IPS-18c (cell line): ENCODE data around the gene RECQL5.
A peak's percentile ranks its signal among the peaks of the same experiment; 100 is the strongest.

Experiments
- H3K4me3 ChIP-seq: 2 replicates; pipeline ENCODE4 v1.7.0; 2013; ENCODE audit warnings: low read depth, mild to moderate bottlenecking, low read length, moderate library complexity; ENCODE audit not compliant: insufficient read depth
- H3K9me3 ChIP-seq: one replicate; pipeline ENCODE4 v1.6.1; 2013; ENCODE audit warnings: mild to moderate bottlenecking, low read length, moderate library complexity; ENCODE audit not compliant: control insufficient read depth, insufficient read depth

RECQL5 gene

GRCh38 chr17:75691801-75692626, 25.1 kb upstream of the RECQL5 start:
- H3K9me3 ChIP-seq, result no peaks in the 10 kb centered on the region
- no peak overlapping the region for H3K4me3 ChIP-seq

- no peaks in the 10 kb centered on the region for H3K9me3 ChIP-seq
- H3K4me3 ChIP-seq, result no peak overlapping the region
These were observed 24.4 kb upstream of the RECQL5 start for GRCh38 chr17:75691371-75691791.

GRCh38 chr17:75689441-75689873, 22.5 kb upstream of the RECQL5 start:
- Histone ChIP-seq H3K9me3 (no peaks in the 10 kb centered on the region), H3K4me3 (no peak overlapping the region)

- no peak overlapping the region for H3K4me3 ChIP-seq
These were observed 21.4 kb upstream of the RECQL5 start for GRCh38 chr17:75688209-75688825.

GRCh38 chr17:75685499-75685898, 18.5 kb upstream of the RECQL5 start:
- H3K4me3 ChIP-seq, result no peak overlapping the region
- no peaks in the 10 kb centered on the region for H3K9me3 ChIP-seq

More at GRCh38 chr17:75688209-75688825, 21.4 kb upstream of the RECQL5 start:
- no peaks in the 10 kb centered on the region for H3K9me3 ChIP-seq

GRCh38 chr17:75684924-75685323, 18.0 kb upstream of the RECQL5 start:
- Histone ChIP-seq H3K4me3 (no peak overlapping the region), H3K9me3 (no peaks in the 10 kb centered on the region)

GRCh38 chr17:75684249-75684648, 17.3 kb upstream of the RECQL5 start:
- Histone ChIP-seq H3K9me3 (no peaks in the 10 kb centered on the region), H3K4me3 (no peak overlapping the region)

- no peaks in the 10 kb centered on the region for H3K9me3 ChIP-seq
- no peak overlapping the region for H3K4me3 ChIP-seq
These were observed 16.6 kb upstream of the RECQL5 start for GRCh38 chr17:75683583-75683982.

GRCh38 chr17:75681289-75681688, 14.3 kb upstream of the RECQL5 start:
- Histone ChIP-seq H3K9me3 (no peaks in the 10 kb centered on the region), H3K4me3 (no peak overlapping the region)

- Histone ChIP-seq H3K9me3 (no peaks in the 10 kb centered on the region), H3K4me3 (no peak overlapping the region)
These were observed 13.5 kb upstream of the RECQL5 start for GRCh38 chr17:75680431-75680830.

GRCh38 chr17:75679706-75680211, 12.8 kb upstream of the RECQL5 start:
- no peaks in the 10 kb centered on the region for H3K9me3 ChIP-seq

GRCh38 chr17:75676461-75676860, 9.5 kb upstream of the RECQL5 start:
- H3K4me3 ChIP-seq, result no peak overlapping the region

More at GRCh38 chr17:75679706-75680211, 12.8 kb upstream of the RECQL5 start:
- no peak overlapping the region for H3K4me3 ChIP-seq

GRCh38 chr17:75673487-75673886, 6.5 kb upstream of the RECQL5 start:
- Histone ChIP-seq H3K4me3 (no peak overlapping the region), H3K9me3 (no peaks in the 10 kb centered on the region)

More at GRCh38 chr17:75676461-75676860, 9.5 kb upstream of the RECQL5 start:
- H3K9me3 ChIP-seq, result no peaks in the 10 kb centered on the region

GRCh38 chr17:75672011-75672410, 5.1 kb upstream of the RECQL5 start:
- no peaks in the 10 kb centered on the region for H3K9me3 ChIP-seq
- no peak overlapping the region for H3K4me3 ChIP-seq

GRCh38 chr17:75670868-75671267, 3.9 kb upstream of the RECQL5 start:
- H3K4me3 ChIP-seq, result no peak overlapping the region

GRCh38 chr17:75668489-75668888, 1.5 kb upstream of the RECQL5 start:
- Histone ChIP-seq H3K4me3 (0 out of 2 replicates have a peak overlapping the region, but pooled peaks have one; percentile 97), H3K9me3 (no peaks in the 10 kb centered on the region)

More at GRCh38 chr17:75670868-75671267, 3.9 kb upstream of the RECQL5 start:
- no peaks in the 10 kb centered on the region for H3K9me3 ChIP-seq

GRCh38 chr17:75667825-75668224, 871 bp upstream of the RECQL5 start:
- H3K4me3 ChIP-seq, result peak overlapping the region; percentile 97
- no peaks in the 10 kb centered on the region for H3K9me3 ChIP-seq

- Histone ChIP-seq H3K9me3 (no peaks in the 10 kb centered on the region), H3K4me3 (peak overlapping the region; percentile 97)
These were observed 973 bp downstream of the RECQL5 start for GRCh38 chr17:75665981-75666380.
